Esophagus (tissue), 2 donors: Measurements from ENCODE around the gene ISOC2. TPM values are rescaled to one million over a fixed set of nuclear protein-coding genes. Genes with fewer than 3 reads are reported as not detected.
A peak's percentile ranks its signal among the peaks of the same experiment; 100 is the strongest.

Experiments
- H3K27ac ChIP-seq, 2 donors: one replicate each; pipeline ENCODE4 v1.5.1; 2013; ENCODE audit warnings: low read depth in 2 of 2, mild to moderate bottlenecking in 2 of 2, inconsistent platforms in 1 of 2, low read length in 1 of 2, moderate library complexity in 1 of 2
- H3K27me3 ChIP-seq, 2 donors: one replicate each; pipeline ENCODE4 v1.6.1; 2013; ENCODE audit warnings: low read length in 2 of 2, control low read depth in 1 of 2, mild to moderate bottlenecking in 1 of 2; ENCODE audit not compliant: insufficient read depth in 2 of 2, control insufficient read depth in 1 of 2
- H3K36me3 ChIP-seq, 2 donors: one replicate each; pipeline ENCODE4 v1.6.1; 2013; ENCODE audit warnings: low read length in 1 of 2; ENCODE audit not compliant: control insufficient read depth in 2 of 2, insufficient read depth in 2 of 2
- H3K4me1 ChIP-seq, 2 donors: one replicate each; pipeline ENCODE4 v1.6.1; 2013; ENCODE audit warnings: low read length in 1 of 2; ENCODE audit not compliant: control insufficient read depth in 2 of 2, insufficient read depth in 2 of 2
- H3K4me3 ChIP-seq, 2 donors: one replicate each; pipeline ENCODE4 v1.5.1; 2013; ENCODE audit warnings: low read length in 2 of 2, mild to moderate bottlenecking in 2 of 2, low read depth in 1 of 2, moderate library complexity in 1 of 2
- H3K9me3 ChIP-seq, 2 donors: one replicate each; pipeline ENCODE4 v1.6.1; 2013; ENCODE audit warnings: mild to moderate bottlenecking in 2 of 2, low read depth in 1 of 2, low read length in 1 of 2, moderate library complexity in 1 of 2; ENCODE audit not compliant: control insufficient read depth in 2 of 2, insufficient read depth in 1 of 2
- WGBS, 2 donors: extraction: QIAGEN DNeasy Blood & Tissue Kit; methylation state at CpG; one replicate each; pipeline ENCODE4 v1.1.7; 2013; 5-methylcytosine and 5-hydroxymethylcytosine counted together
- polyA plus RNA-seq, 2 donors: library from polyadenylated mRNA; stranded (reverse); fragments of 200-250 nt; gene quantifications; one replicate each; pipeline ENCODE4 v1.2.3, GENCODE V29; 2013
- donor health status: healthy with polysubstance abuse.
- donor health status: Bipolar disorder and iron deficiency.

Gene ISOC2, protein sequence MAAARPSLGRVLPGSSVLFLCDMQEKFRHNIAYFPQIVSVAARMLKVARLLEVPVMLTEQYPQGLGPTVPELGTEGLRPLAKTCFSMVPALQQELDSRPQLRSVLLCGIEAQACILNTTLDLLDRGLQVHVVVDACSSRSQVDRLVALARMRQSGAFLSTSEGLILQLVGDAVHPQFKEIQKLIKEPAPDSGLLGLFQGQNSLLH
- polyA plus RNA-seq: 10 to 100 TPM; 38.6 to 95.2 TPM

- Histone ChIP-seq H3K36me3 (peaks cover 0 to 2% of the 10 kb centered on the region in 2 donors), H3K9me3 (no peaks in the 10 kb centered on the region), H3K4me3 (peak within 1 kb of the TSS; percentile 85 to 87), H3K4me1 (peaks cover 2 to 6% of the 10 kb centered on the region in 2 donors), H3K27me3 (no peaks in the 10 kb centered on the region), H3K27ac (peak within 1 kb of the TSS; percentile 85 to 97)
- 0 to 1% methylated on average over 48 to 54 of the region's 54 CpGs for WGBS, 2 donors
Measured at GRCh38 chr19:55461259-55461973, at the start of gene ISOC2. TSS of gene ISOC2 (minus strand) at chr19:55461642. CDS start at chr19:55456486, 5,156 bp downstream.

DNA sequence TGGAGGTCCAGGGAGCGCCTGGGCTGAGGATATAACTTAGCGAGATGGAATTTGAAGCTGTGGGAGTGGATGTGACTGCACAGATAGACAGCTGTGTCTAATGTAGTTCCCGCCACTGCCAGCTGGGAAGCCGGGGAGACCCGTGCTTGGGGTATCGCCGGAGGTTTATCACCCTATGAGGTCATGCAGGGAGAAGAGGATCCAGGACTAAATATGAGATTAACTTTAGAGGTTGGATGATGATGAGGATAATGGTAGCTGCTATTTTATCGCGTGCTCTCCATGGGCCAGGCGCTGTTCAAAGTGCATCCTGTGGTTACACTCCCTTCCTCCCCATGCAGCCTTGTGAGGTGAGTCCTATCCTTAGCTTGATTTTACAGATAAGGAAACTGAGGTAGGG is 46.7 kb upstream of the ISOC2 start:
- no peaks in the 10 kb centered on the region for H3K9me3 ChIP-seq
- no peak overlapping the region for H3K4me3 ChIP-seq
- no peak overlapping the region for H3K27ac ChIP-seq
- 72 to 77% methylated on average over 10 of the region's 10 CpGs for WGBS, 2 donors
- no peaks in the 10 kb centered on the region for H3K27me3 ChIP-seq
- no peaks in the 10 kb centered on the region for H3K36me3 ChIP-seq
- no peaks in the 10 kb centered on the region for H3K4me1 ChIP-seq

DNA sequence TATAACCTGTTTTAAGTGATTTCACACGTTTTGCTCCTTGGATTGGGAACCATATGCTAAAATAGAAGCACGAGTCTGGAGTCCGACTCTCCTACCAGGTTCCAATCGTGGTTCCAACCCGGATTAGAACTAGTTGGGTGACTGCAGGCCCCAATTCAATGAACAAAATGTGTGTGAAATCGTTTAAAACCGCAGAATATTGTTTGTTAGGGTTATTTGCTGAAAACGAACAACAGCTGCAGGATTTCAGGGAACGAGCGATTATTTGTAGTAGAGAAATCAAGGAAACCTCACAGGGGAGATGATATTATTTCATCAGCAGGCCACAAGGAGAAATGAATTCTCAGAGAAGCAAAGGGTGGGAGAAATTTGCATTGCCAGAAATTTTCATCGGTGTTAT is 43.5 kb upstream of the ISOC2 start:
- Histone ChIP-seq H3K9me3 (no peaks in the 10 kb centered on the region), H3K4me3 (no peak overlapping the region), H3K4me1 (no peaks in the 10 kb centered on the region), H3K27me3 (no peaks in the 10 kb centered on the region), H3K27ac (no peak overlapping the region), H3K36me3 (no peaks in the 10 kb centered on the region)
- 81 to 83% methylated on average over 11 of the region's 11 CpGs for WGBS, 2 donors

DNA sequence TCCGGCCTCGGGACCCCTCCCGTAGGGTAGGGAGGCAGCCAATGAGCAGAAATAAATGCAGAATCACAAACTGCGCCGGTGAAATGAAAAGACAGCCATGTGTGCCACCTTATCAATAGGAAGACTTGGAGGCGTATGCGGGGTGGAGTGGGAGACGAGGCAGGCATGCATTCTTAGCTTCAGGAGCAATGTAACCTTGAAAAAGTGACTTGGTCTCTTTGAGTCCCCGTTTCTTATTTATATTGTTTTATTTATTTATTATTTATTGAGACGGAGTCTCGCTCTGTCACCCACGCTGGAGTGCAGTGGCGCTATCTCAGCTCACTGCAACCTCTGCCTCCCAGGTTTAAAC is 42.8 kb upstream of the ISOC2 start:
- no peaks in the 10 kb centered on the region for H3K4me1 ChIP-seq
- no peaks in the 10 kb centered on the region for H3K9me3 ChIP-seq
- 24 to 29% methylated on average over 13 of the region's 13 CpGs for WGBS, 2 donors
- H3K27ac ChIP-seq: no peak overlapping the region
- no peak overlapping the region for H3K4me3 ChIP-seq
- no peaks in the 10 kb centered on the region for H3K27me3 ChIP-seq
- no peaks in the 10 kb centered on the region for H3K36me3 ChIP-seq

DNA sequence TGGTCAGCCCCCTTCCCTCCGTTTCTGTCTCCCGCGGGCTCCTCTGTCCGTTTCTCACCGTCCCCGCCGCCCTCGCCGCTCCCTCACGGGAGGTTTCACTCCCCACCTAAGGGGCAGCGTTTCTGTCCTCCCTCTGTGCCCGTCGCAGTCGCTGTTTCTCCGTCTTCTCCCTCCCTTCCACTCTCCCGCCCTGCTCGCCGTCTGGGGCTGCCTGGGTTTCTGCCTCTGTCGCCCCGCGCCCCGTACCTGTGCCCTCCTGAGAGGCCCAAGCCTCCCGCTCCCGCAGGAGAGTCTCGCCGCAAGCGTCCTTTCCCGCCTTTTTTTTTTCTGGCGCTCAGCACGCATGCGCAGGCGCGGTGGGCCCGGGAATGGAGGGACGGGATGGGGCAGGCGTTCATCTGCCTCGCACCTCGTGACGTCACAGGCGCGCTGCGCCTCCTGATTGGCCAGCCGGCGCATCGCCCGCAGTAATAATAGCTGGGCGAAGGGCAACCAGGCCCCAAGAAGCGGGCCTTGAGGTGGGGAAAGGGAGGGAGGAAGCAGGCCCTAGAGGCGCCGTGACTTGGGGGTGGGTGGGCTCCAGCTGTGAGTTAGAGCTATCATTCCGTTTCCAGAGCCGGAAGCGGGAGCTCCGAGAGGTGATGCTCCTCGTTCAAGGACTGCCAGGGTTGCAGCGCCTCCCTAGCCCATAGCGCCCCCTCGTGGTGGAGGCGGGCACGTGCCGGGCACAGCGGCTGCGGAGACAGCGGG is 42.2 kb upstream of the ISOC2 start:
- Histone ChIP-seq H3K4me3 (peak overlapping the region; percentile 27 to 40), H3K4me1 (no peaks in the 10 kb centered on the region), H3K36me3 (no peaks in the 10 kb centered on the region), H3K27ac (peak overlapping the region; percentile 58 to 76), H3K9me3 (no peaks in the 10 kb centered on the region), H3K27me3 (no peaks in the 10 kb centered on the region)
- 12 to 16% methylated on average over 63 to 64 of the region's 64 CpGs for WGBS, 2 donors

DNA sequence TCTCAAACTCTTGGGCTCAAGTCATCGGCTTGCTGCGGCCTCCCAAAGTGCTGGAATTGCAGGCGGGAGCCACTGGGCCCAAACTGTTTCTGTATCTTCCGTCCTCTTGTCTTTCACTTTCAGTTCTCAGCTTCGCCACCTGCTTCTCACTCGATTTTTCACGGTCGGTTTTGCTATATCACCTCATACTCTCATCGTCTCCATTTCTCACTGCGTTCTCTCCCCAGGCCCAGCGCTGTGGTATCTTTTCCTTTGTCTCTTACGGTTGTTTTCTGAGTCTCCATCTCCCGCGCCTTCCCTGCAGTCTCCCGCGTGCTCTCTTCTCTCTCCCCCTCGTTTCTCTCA is 41.7 kb upstream of the ISOC2 start:
- H3K9me3 ChIP-seq: no peaks in the 10 kb centered on the region
- no peaks in the 10 kb centered on the region for H3K4me1 ChIP-seq
- H3K27ac ChIP-seq: no peak overlapping the region
- 78 to 89% methylated on average over 17 of the region's 17 CpGs for WGBS, 2 donors
- no peaks in the 10 kb centered on the region for H3K27me3 ChIP-seq
- no peaks in the 10 kb centered on the region for H3K36me3 ChIP-seq
- no peak overlapping the region for H3K4me3 ChIP-seq

DNA sequence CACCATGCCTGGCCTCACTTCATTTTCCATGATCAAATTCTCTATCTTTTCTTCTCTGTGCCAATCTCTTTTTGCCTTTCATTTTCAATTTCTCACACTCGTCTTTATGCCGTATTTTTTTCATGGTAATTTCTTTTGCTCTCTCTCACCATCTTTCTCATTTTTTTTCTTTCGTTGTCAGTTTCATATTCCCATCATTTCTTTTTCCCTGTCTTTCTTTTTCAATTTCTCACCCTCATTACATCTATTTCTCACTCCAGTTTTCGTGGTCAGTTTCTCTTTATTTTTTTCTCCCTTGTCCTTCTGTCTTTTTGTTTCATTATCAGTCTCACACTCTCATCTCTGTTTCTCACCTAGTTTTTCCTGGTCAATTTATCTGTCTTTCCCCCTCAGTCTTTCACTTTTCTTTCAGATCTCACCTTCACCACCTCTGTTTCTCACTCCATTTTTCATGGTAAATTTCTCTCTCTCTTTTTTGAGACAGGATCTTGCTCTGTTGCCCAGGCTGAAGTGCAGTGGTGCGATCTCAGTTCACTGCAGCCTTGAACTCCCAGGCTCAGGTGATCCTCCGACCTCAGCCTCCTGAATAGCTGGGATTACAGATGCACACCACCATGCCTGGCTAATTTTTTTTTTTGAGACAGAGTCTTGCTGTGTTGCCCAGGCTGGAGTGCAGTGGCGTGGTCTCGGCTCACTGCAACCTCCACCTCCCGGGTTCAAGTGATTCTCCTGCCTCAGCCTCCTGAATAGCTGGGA is 40.9 kb upstream of the ISOC2 start:
- Histone ChIP-seq H3K4me3 (no peak overlapping the region), H3K9me3 (no peaks in the 10 kb centered on the region), H3K27me3 (no peaks in the 10 kb centered on the region), H3K27ac (no peak overlapping the region), H3K36me3 (no peaks in the 10 kb centered on the region), H3K4me1 (no peaks in the 10 kb centered on the region)
- WGBS, 2 donors: 91 to 92% methylated on average over 9 of the region's 9 CpGs

DNA sequence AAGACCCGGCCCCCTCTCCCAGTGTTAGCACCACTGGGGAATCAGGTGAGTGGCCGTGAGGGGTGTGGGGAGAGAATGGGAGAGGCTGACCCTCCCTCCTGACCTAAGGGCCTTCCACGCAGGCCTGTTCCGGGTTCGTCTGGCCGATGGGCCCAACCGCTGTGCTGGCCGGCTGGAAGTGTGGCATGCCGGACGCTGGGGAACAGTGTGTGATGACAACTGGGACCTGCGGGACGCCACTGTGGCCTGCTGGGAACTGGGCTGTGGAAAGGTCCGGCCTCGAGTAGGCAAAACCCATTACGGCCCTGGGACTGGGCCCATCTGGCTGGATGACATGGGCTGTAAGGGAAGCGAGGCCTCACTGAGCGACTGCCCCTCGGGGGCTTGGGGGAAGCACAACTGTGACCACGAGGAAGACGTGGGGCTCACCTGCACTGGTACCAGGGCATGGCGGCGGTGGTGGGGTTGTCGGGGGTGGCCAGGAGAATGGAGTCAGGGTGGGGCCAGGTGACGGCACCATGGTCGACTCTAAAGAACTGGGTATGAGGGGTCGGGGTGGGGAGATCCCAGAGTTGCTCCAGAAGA is 39.0 kb upstream of the ISOC2 start:
- WGBS, 2 donors: 94 to 95% methylated on average over 26 of the region's 26 CpGs
- no peaks in the 10 kb centered on the region for H3K4me1 ChIP-seq
- H3K27me3 ChIP-seq: no peaks in the 10 kb centered on the region
- no peak overlapping the region for H3K4me3 ChIP-seq
- H3K27ac ChIP-seq: no peak overlapping the region
- no peaks in the 10 kb centered on the region for H3K36me3 ChIP-seq
- no peaks in the 10 kb centered on the region for H3K9me3 ChIP-seq

GRCh38 chr19:55498246-55498840 is 36.9 kb upstream of the ISOC2 start:
- no peaks in the 10 kb centered on the region for H3K4me1 ChIP-seq
- no peaks in the 10 kb centered on the region for H3K9me3 ChIP-seq
- H3K4me3 ChIP-seq: no peak overlapping the region
- no peaks in the 10 kb centered on the region for H3K36me3 ChIP-seq
- no peaks in the 10 kb centered on the region for H3K27me3 ChIP-seq
- H3K27ac ChIP-seq: no peak overlapping the region
- WGBS, 2 donors: 38 to 40% methylated on average over 2 of the region's 2 CpGs
